H9 (cell line): ENCODE data around the gene PAFAH1B2. TPM values are rescaled to one million over a fixed set of nuclear protein-coding genes. Genes with fewer than 3 reads are reported as not detected.

Experiments
- DNase-seq: peaks from one replicate; pipeline ENCODE4 v3.0.0-alpha.2; 2017
- H2AFZ ChIP-seq: one replicate; pipeline ENCODE4 v1.6.1; 2013; ENCODE audit warnings: mild to moderate bottlenecking, low read length, control low read depth, moderate library complexity
- H2AK5ac ChIP-seq: 2 replicates; pipeline ENCODE4 v1.6.1; 2013; ENCODE audit warnings: low read length, control low read depth, mixed read lengths; ENCODE audit not compliant: insufficient read length
- H2BK120ac ChIP-seq: one replicate; pipeline ENCODE4 v1.6.1; 2013; ENCODE audit warnings: low read depth, mild to moderate bottlenecking, low read length, control low read depth, inconsistent platforms; ENCODE audit not compliant: poor library complexity, severe bottlenecking
- H2BK12ac ChIP-seq: 2 replicates; pipeline ENCODE4 v1.6.1; 2013; ENCODE audit warnings: low read length, control low read depth, mixed read lengths, low read depth; ENCODE audit not compliant: insufficient read length
- H2BK15ac ChIP-seq: 2 replicates; pipeline ENCODE4 v1.6.1; 2013; ENCODE audit warnings: low read depth, low read length, control low read depth
- H2BK20ac ChIP-seq: one replicate; pipeline ENCODE4 v1.6.1; 2013; ENCODE audit warnings: low read depth, mild to moderate bottlenecking, low read length, control low read depth, inconsistent platforms; ENCODE audit not compliant: poor library complexity, severe bottlenecking
- H2BK5ac ChIP-seq: 2 replicates; pipeline ENCODE4 v1.6.1; 2013; ENCODE audit warnings: low read length, control low read depth, mixed read lengths; ENCODE audit not compliant: insufficient read length
- H3K14ac ChIP-seq: 2 replicates; pipeline ENCODE4 v1.6.1; 2013; ENCODE audit warnings: low read length, control low read depth; ENCODE audit not compliant: insufficient read depth
- H3K18ac ChIP-seq: 2 replicates; pipeline ENCODE4 v1.6.1; 2013; ENCODE audit warnings: low read depth, mild to moderate bottlenecking, mixed read lengths, low read length, control low read depth; ENCODE audit not compliant: insufficient read length
- H3K23ac ChIP-seq: 2 replicates; pipeline ENCODE4 v1.6.1; 2013; ENCODE audit warnings: low read length, control low read depth, mixed read lengths, low read depth; ENCODE audit not compliant: insufficient read length
- H3K23me2 ChIP-seq: 2 replicates; pipeline ENCODE4 v1.6.1; 2013; ENCODE audit warnings: low read depth, mild to moderate bottlenecking, mixed read lengths, low read length, control low read depth; ENCODE audit not compliant: insufficient read length, poor library complexity, severe bottlenecking
- H3K27ac ChIP-seq: 2 replicates; pipeline ENCODE4 v1.5.1; 2013; ENCODE audit warnings: low read length, control low read depth, mixed read lengths, low read depth; ENCODE audit not compliant: insufficient read length
- H3K27me3 ChIP-seq: 2 replicates; pipeline ENCODE4 v1.6.1; 2013; ENCODE audit warnings: low read length, control low read depth, inconsistent platforms; ENCODE audit not compliant: insufficient read depth
- H3K4ac ChIP-seq: 2 replicates; pipeline ENCODE4 v1.6.1; 2013; ENCODE audit warnings: low read depth, mild to moderate bottlenecking, control low read depth, inconsistent platforms, low read length, moderate library complexity
- H3K4me1 ChIP-seq: 2 replicates; pipeline ENCODE4 v1.6.1; 2013; ENCODE audit warnings: low read length, control low read depth, inconsistent platforms; ENCODE audit not compliant: insufficient read depth
- H3K4me2 ChIP-seq: 2 replicates; pipeline ENCODE4 v1.6.1; 2013; ENCODE audit warnings: low read length, control low read depth, mixed read lengths; ENCODE audit not compliant: insufficient read length, insufficient read depth
- H3K56ac ChIP-seq: 2 replicates; pipeline ENCODE4 v1.6.1; 2013; ENCODE audit warnings: low read depth, mild to moderate bottlenecking, mixed read lengths, low read length, control low read depth; ENCODE audit not compliant: insufficient read length
- H3K79me1 ChIP-seq: 2 replicates; pipeline ENCODE4 v1.6.1; 2013; ENCODE audit warnings: low read depth, mild to moderate bottlenecking, moderate library complexity, low read length, control low read depth, inconsistent platforms; ENCODE audit not compliant: insufficient read depth, poor library complexity, severe bottlenecking
- H3K79me2 ChIP-seq: 2 replicates; pipeline ENCODE4 v1.6.1; 2013; ENCODE audit warnings: low read length, control low read depth, inconsistent platforms; ENCODE audit not compliant: insufficient read depth
- H3K9ac ChIP-seq: 2 replicates; pipeline ENCODE4 v1.6.1; 2013; ENCODE audit warnings: low read length, control low read depth, mixed read lengths; ENCODE audit not compliant: insufficient read length; ENCODE audit errors: extremely low read depth
- H3K9me3 ChIP-seq: one replicate; pipeline ENCODE4 v1.6.1; 2013; ENCODE audit warnings: low read depth, low read length, inconsistent platforms; ENCODE audit not compliant: control insufficient read depth
- H3T11ph ChIP-seq: one replicate; pipeline ENCODE4 v1.6.1; 2013; ENCODE audit warnings: mild to moderate bottlenecking, low read length, control low read depth, inconsistent platforms
- H4K20me1 ChIP-seq: one replicate; pipeline ENCODE4 v1.6.1; 2013; ENCODE audit not compliant: control insufficient read depth, insufficient read length, insufficient read depth
- H4K5ac ChIP-seq: 2 replicates; pipeline ENCODE4 v1.6.1; 2013; ENCODE audit warnings: low read depth, mild to moderate bottlenecking, mixed read lengths, low read length, control low read depth; ENCODE audit not compliant: insufficient read length
- H4K8ac ChIP-seq: replicated peaks from 2 replicates; pipeline ENCODE4 v1.6.1; 2013; ENCODE audit warnings: low read length, control low read depth, mixed read lengths, low read depth; ENCODE audit not compliant: insufficient read length
- H4K91ac ChIP-seq: 2 replicates; pipeline ENCODE4 v1.6.1; 2013; ENCODE audit warnings: low read depth, mild to moderate bottlenecking, moderate library complexity, mixed read lengths, low read length, control low read depth; ENCODE audit not compliant: insufficient read length
- H3K27ac Mint-ChIP-seq, 3 experiments: 2 replicates in 2 of 3; 3 replicates in 1 of 3; pipeline ENCODE4 v1.8.0; 2020 to 2021; ENCODE audit warnings: mixed read lengths in 3 of 3, mild to moderate bottlenecking in 1 of 3, moderate library complexity in 1 of 3
- H3K27me3 Mint-ChIP-seq: 2 replicates; pipeline ENCODE4 v1.8.0; 2021; ENCODE audit warnings: low read depth, mild to moderate bottlenecking, moderate library complexity, mixed read lengths
- H3K36me3 Mint-ChIP-seq, 3 experiments: 2 replicates in 2 of 3; 3 replicates in 1 of 3; pipeline ENCODE4 v1.8.0; 2020 to 2021; ENCODE audit warnings: low read depth in 3 of 3, mixed read lengths in 3 of 3; ENCODE audit not compliant: insufficient read depth in 1 of 3
- H3K4me1 Mint-ChIP-seq, 2 experiments: 2 replicates each; pipeline ENCODE4 v1.8.0; 2020; ENCODE audit warnings: mixed read lengths in 2 of 2
- H3K4me3 Mint-ChIP-seq, 2 experiments: 2 replicates in 1 of 2; 3 replicates in 1 of 2; pipeline ENCODE4 v1.8.0; 2020 to 2021; ENCODE audit warnings: mild to moderate bottlenecking in 2 of 2, mixed read lengths in 2 of 2, moderate library complexity in 1 of 2
- H3K9me3 Mint-ChIP-seq, 2 experiments: 2 replicates in 1 of 2; 3 replicates in 1 of 2; pipeline ENCODE4 v1.8.0; 2020; ENCODE audit warnings: mild to moderate bottlenecking in 2 of 2, mixed read lengths in 2 of 2, moderate library complexity in 1 of 2
- CTCF ChIP-seq: fragments of 200-600 bp; sonication (generic); conservative IDR thresholded peaks from 3 replicates; pipeline ENCODE4 v1.8.0; 2021; ENCODE audit warnings: antibody characterized with exemption, mild to moderate bottlenecking
- WGBS: extraction: QIAGEN DNeasy Blood & Tissue Kit; methylation state at CpG from one replicate; pipeline ENCODE4 v1.1.7; 2013; ENCODE audit warnings: missing lambda C conversion rate, low lambda C conversion rate, mixed read lengths; ENCODE audit not compliant: insufficient read length; ENCODE audit errors: extremely low coverage; 5-methylcytosine and 5-hydroxymethylcytosine counted together
- total RNA-seq: library from RNA; stranded (reverse); gene quantifications from 2 replicates; pipeline ENCODE4 v1.2.1, GENCODE V29; 2021

The PAFAH1B2 gene
- total RNA-seq, 1 experiment from 2014 or later: 161 TPM

DNA sequence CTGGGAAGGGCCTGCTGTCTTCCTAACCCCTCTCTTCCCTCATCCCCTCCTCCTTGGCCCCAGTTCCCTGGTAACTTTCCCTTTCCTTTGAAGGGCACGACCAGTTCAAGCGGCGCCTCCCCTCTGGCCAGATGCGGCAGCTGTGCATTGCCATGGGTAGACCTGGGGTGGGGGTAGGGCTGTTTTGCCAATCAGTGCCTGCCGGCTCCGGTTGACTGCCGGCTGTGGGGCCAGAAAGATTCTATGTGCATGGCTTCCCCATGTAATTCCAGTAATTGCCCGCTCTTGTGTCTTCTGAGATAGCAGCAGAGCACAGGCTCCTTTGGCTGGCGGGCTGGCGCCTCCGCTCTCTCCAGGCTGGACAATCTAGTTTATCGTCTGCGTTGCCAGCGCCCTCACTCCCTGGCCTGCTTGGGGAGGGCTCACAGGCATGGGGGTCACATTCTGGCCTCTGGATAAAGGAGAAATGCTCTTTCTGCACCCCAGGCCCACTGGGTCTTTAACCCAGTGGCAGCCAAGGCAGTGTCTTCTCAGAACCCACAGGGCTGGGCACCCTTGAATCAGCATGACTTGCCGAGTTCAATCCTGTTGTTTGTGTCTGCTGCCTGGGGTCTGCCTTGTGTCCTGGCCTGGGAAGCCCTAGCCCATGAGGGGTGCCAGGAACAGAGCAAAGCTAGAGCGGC, 43.9 kb downstream of the PAFAH1B2 start:
- Histone ChIP-seq H3K27ac (no peak overlapping the region), H3K9ac (no peak overlapping the region), H3K4ac (no peak overlapping the region), H2BK12ac (no peak overlapping the region), H4K20me1 (no peaks in the 10 kb centered on the region), H2AK5ac (no peak overlapping the region), H4K8ac (no peak overlapping the region), H3K4me2 (no peak overlapping the region), H3K14ac (no peak overlapping the region; the same call in 1 of the 2 replicates), H3T11ph (no peak overlapping the region), H3K79me2 (no peaks in the 10 kb centered on the region), H2AFZ (no peak overlapping the region), H2BK20ac (no peak overlapping the region), H3K79me1 (no peaks in the 10 kb centered on the region), H2BK15ac (no peak overlapping the region), H3K56ac (no peak overlapping the region), H3K4me1 (no peaks in the 10 kb centered on the region), H2BK5ac (no peak overlapping the region), H4K5ac (no peak overlapping the region), H3K23ac (no peak overlapping the region), H3K9me3 (no peaks in the 10 kb centered on the region), H3K18ac (no peak overlapping the region), H3K23me2 (no peaks in the 10 kb centered on the region), H2BK120ac (no peak overlapping the region), H4K91ac (no peak overlapping the region), H3K27me3 (no peaks in the 10 kb centered on the region)
- Mint-ChIP-seq H3K4me3 (no peak overlapping the region), H3K4me1 (no peaks in the 10 kb centered on the region; a peak in 1 of 4 replicates), H3K9me3 (no peaks in the 10 kb centered on the region), H3K27ac (no peak overlapping the region), H3K27me3 (no peaks in the 10 kb centered on the region), H3K36me3 (peaks cover 3 to 46% (median 29%) of the 10 kb centered on the region in 3 experiments; a peak in 6 of 7 replicates)
- no peak for TF ChIP-seq CTCF
- WGBS: no CpG with 5 or more reads among the region's 16 CpGs
- DNase-seq: no peak
